HG03108 (cell line): ENCODE measurements around the gene ANXA2.

Experiments
- ATAC-seq: cut with Tn5 transposase; IDR thresholded peaks from one replicate; pipeline ENCODE4 v1.9.1; 2021; ENCODE audit warnings: moderate library complexity; ENCODE audit not compliant: unreplicated experiment

Gene ANXA2

GRCh38 chr15:60390871-60391501 lies 6.8 kb downstream of the ANXA2 start:
- ATAC-seq = no peak

GRCh38 chr15:60390231-60390630 lies 7.6 kb downstream of the ANXA2 start:
- ATAC-seq = no peak

GRCh38 chr15:60389261-60390077 lies 8.3 kb downstream of the ANXA2 start:
- peak; percentile 64 for ATAC-seq

GRCh38 chr15:60387321-60387720 lies 10.5 kb downstream of the ANXA2 start:
- ATAC-seq = no peak

GRCh38 chr15:60386615-60387014 lies 11.2 kb downstream of the ANXA2 start:
- ATAC-seq = no peak

GRCh38 chr15:60385620-60386552 lies 11.9 kb downstream of the ANXA2 start:
- no peak for ATAC-seq

GRCh38 chr15:60384526-60385126 lies 13.2 kb downstream of the ANXA2 start:
- no peak for ATAC-seq

- no peak for ATAC-seq
Measured at GRCh38 chr15:60384053-60384452, 13.7 kb downstream of the ANXA2 start.

- ATAC-seq = no peak
Measured at GRCh38 chr15:60382773-60383674, 14.8 kb downstream of the ANXA2 start.

GRCh38 chr15:60381148-60381788 lies 16.5 kb downstream of the ANXA2 start:
- no peak for ATAC-seq

GRCh38 chr15:60379525-60380274 lies 18.1 kb downstream of the ANXA2 start:
- no peak for ATAC-seq

GRCh38 chr15:60379185-60379524 lies 18.6 kb downstream of the ANXA2 start:
- no peak for ATAC-seq

- ATAC-seq = no peak
Measured at GRCh38 chr15:60376677-60377095, 21.1 kb downstream of the ANXA2 start.

GRCh38 chr15:60375306-60375705 lies 22.5 kb downstream of the ANXA2 start:
- ATAC-seq = no peak

- ATAC-seq = no peak
Measured at GRCh38 chr15:60374628-60375081, 23.1 kb downstream of the ANXA2 start.

GRCh38 chr15:60374209-60374608 lies 23.6 kb downstream of the ANXA2 start:
- ATAC-seq = no peak

GRCh38 chr15:60373745-60374144 lies 24.0 kb downstream of the ANXA2 start:
- ATAC-seq = no peak

GRCh38 chr15:60373327-60373726 lies 24.5 kb downstream of the ANXA2 start:
- no peak for ATAC-seq

- no peak for ATAC-seq
Measured at GRCh38 chr15:60372756-60373155, 25.0 kb downstream of the ANXA2 start.
